GM10847 (cell line): ENCODE results near the gene EMSY.

Source experiments
- POLR2A ChIP-seq: IDR thresholded peaks from 2 replicates; pipeline ENCODE4 v1.6.1; 2011; ENCODE audit not compliant: insufficient read length; ENCODE audit errors: extremely low read depth

Gene EMSY, protein sequence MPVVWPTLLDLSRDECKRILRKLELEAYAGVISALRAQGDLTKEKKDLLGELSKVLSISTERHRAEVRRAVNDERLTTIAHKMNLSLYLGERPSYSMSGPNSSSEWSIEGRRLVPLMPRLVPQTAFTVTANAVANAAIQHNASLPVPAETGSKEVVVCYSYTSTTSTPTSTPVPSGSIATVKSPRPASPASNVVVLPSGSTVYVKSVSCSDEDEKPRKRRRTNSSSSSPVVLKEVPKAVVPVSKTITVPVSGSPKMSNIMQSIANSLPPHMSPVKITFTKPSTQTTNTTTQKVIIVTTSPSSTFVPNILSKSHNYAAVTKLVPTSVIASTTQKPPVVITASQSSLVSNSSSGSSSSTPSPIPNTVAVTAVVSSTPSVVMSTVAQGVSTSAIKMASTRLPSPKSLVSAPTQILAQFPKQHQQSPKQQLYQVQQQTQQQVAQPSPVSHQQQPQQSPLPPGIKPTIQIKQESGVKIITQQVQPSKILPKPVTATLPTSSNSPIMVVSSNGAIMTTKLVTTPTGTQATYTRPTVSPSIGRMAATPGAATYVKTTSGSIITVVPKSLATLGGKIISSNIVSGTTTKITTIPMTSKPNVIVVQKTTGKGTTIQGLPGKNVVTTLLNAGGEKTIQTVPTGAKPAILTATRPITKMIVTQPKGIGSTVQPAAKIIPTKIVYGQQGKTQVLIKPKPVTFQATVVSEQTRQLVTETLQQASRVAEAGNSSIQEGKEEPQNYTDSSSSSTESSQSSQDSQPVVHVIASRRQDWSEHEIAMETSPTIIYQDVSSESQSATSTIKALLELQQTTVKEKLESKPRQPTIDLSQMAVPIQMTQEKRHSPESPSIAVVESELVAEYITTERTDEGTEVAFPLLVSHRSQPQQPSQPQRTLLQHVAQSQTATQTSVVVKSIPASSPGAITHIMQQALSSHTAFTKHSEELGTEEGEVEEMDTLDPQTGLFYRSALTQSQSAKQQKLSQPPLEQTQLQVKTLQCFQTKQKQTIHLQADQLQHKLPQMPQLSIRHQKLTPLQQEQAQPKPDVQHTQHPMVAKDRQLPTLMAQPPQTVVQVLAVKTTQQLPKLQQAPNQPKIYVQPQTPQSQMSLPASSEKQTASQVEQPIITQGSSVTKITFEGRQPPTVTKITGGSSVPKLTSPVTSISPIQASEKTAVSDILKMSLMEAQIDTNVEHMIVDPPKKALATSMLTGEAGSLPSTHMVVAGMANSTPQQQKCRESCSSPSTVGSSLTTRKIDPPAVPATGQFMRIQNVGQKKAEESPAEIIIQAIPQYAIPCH (N-terminal part only)

DNA sequence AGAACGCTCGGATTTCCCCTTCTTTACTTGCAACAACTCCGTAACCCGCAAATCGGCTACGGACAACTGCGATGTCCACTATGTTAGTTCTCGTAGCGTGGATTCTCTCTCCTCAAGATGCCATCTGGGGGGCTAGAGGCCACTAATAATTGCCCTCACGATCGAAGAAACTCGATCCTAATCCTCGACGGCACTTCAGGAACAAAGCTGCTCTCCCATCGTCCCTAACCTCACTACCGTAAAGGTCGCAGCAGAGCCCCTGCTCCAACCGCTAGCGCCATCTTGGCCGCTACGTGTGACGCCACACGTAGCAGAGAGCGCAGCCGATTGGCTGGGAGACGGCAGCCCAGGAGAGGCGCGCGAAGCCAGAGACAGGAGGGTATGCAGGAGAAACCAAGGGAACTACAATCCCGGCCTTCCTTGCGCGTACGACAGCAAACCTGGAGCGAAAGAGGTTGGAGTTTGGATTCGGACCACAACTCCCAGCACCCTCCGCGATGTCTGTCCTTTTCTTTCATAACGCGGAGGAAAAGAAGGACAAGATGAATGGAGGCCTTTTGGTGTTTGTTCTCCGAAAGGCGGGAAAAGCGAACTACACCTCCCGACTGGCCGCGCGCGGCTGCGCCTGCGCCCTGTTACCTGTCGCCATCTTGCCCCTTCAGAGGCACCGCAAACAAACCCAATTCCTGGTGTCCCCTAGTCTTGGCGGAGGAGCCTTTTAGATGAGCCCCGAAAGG lies at the start of gene EMSY:
EMSY (plus strand) TSS at position 635 of the 737 bp plus-strand sequence. CDS start 1,921 bp downstream, outside the sequence.
- TF ChIP-seq POLR2A: peak; percentile 97

- TF ChIP-seq POLR2A: no peak
Observed at GRCh38 chr11:76395296-76395695, 49.5 kb upstream of the EMSY start.

GRCh38 chr11:76397383-76397782 lies 47.4 kb upstream of the EMSY start:
- TF ChIP-seq POLR2A: no peak

DNA sequence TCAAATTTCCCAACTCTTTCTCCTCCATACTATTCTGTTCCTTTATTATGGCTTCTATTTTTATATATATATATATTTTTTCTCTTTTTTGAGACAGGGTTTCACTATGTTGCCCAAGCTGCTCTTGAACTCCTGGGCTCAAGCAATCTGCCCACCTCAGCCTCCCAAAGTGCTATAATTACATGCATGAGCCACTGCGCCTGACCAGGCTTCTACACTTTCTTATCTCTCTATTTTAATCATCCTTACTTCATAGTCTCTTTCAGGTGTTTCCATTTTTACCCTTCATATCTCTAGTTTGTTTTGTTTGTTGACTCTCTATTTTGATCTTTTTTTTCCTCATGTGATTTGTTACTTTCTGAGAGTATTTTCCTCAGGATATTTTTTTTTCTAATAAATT lies 43.9 kb upstream of the EMSY start:
- TF ChIP-seq POLR2A: no peak

DNA sequence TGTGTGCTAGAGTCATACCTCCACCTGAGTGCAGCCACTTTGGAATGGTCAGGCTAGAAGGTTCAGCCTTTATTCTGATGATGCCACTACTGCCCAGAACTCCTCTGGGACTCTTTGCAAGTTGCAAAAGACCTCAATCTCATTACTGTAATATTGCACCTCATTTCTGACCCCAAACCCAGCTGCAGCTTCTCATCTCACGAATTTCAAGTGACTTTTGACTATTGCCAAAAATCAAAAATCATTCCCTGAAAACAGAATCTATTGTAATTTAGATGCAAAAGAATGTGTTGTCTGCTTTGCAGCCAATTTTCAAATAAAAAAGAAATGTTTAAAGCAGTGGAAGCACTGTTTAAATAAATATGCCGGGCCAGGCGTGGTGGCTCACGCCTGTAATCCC lies 38.5 kb upstream of the EMSY start:
- no peak for TF ChIP-seq POLR2A

- TF ChIP-seq POLR2A: no peak
Observed at GRCh38 chr11:76408171-76408965, 36.5 kb upstream of the EMSY start.

GRCh38 chr11:76410851-76411357 lies 33.9 kb upstream of the EMSY start:
- TF ChIP-seq POLR2A: no peak

DNA sequence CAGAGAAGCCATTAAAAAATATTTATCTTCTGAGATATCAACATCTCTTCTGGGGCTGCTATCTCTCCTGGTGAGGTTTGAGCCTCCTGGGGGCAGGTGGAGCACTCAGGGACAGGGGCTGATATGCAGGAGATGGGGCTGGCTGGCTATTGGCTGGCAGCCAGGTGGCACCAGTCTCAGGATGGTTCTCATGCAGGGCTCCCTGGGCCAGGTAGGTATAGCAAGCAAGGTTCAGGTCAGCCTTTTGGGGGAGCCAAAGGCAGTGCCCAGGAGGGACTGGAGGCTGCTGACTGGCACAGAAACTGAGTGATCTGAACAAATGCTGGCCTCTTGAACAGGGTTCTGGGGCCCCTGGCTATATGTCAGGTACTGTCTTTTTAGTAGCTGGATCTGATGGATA lies 29.7 kb upstream of the EMSY start:
- TF ChIP-seq POLR2A: no peak

DNA sequence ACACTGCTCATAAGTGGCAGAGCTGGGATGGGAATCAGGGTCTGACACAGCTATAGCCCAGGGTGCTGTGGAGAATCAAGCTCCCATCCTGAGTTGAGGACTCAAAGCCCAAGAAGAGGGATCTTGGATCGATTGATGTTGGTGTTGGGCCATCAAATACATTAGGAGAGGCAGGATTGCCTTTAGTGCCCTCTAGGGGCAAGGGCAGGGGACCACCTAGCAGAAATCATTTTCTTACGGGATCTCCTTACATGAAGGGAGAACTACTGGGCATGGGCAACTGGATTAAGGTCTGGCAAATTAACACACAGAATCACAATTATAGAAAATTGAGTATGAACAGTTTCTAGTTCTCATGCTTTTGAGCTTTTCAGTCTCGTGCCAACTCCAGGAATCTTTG lies 24.9 kb upstream of the EMSY start:
- TF ChIP-seq POLR2A: no peak

- no peak for TF ChIP-seq POLR2A
Observed at GRCh38 chr11:76424379-76424778, 20.4 kb upstream of the EMSY start.

DNA sequence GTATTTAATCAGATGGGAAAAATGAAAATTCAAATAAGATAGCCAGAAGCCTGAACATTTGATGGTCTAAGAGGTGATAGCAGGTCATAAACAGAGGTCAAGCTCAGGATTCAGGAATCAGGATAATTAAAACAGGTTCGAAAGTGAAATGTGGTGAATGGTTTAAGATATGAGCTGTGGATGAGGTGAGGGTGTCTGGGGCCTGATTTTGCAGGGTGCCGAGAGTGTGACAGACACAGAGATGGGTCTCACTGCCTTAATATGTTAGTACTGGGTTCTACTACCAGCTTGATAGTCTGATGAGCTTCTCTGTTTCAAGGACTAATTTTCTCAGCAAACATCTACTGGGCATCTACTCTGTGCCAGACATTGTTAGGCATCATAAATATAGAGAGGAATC lies 19.9 kb upstream of the EMSY start:
- no peak for TF ChIP-seq POLR2A

- no peak for TF ChIP-seq POLR2A
Observed at GRCh38 chr11:76426660-76427059, 18.2 kb upstream of the EMSY start.

DNA sequence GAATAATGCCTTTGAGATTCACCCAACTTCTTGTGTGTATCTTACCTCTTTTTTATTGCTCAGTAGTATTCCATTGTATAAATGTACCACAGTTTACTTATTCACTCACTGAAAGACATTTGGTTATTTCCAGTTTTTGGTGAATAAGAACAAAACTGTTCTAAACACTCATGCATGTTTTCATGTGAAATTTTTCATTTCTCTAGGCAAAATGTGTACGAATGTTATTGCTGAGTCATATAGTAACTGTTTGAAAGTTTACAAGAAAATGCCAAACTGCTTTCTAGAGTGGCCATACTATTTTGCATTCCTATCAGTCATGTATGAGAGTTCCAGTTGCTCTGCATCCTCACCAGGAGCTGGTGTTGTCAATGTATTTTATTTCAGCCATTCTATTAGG lies 8.8 kb upstream of the EMSY start:
- TF ChIP-seq POLR2A: no peak
